Muscle of arm (tissue), 12 donors: Measurements from ENCODE around the gene DCTN3. TPM values are rescaled to one million over a fixed set of nuclear protein-coding genes. Genes with fewer than 3 reads are reported as not detected.
A peak's percentile ranks its signal among the peaks of the same experiment; 100 is the strongest.
"Not testable (repeated sequence)": the region's sequence is repeated elsewhere in the genome, so short reads cannot be mapped to it uniquely, and the experiment has no call there.

ENCODE experiments used
- DNase-seq: peaks from one replicate; pipeline ENCODE4 v3.0.0-alpha.2; 2013
- polyA plus RNA-seq, 12 donors: library from polyadenylated mRNA; unstranded; fragments of 120-200 nt; gene quantifications; one replicate each; pipeline ENCODE4 v1.2.1, GENCODE V29; 2013; ENCODE audit not compliant: insufficient read length in 12 of 12

The DCTN3 gene
- polyA plus RNA-seq, 12 donors, result 59.1 to 95.8 (median 62.5) TPM; not detected in 1

- no peak for DNase-seq
Observed at GRCh38 chr9:34651321-34651720, 31.0 kb upstream of the DCTN3 start.

DNA sequence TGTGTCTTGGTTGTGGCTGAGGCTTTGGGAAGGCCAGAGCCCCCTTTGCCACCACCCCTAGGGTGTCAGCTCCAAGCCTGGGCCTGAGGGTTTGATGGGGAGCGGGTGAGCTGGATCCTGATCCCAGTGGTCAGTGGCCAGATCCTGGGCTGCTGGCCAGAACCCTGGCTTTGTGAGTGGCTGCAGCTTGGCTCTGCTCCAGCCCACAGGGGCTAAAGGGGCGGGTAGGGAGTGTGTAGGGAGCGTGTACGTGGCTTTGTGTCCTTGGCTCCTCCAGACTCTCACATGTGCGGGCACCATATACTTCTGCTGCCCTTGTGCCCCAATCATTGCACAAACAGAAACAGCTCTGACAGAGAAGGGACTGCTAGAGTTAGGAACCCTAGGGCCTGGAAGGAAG lies 30.5 kb upstream of the DCTN3 start:
- no peak for DNase-seq

DNA sequence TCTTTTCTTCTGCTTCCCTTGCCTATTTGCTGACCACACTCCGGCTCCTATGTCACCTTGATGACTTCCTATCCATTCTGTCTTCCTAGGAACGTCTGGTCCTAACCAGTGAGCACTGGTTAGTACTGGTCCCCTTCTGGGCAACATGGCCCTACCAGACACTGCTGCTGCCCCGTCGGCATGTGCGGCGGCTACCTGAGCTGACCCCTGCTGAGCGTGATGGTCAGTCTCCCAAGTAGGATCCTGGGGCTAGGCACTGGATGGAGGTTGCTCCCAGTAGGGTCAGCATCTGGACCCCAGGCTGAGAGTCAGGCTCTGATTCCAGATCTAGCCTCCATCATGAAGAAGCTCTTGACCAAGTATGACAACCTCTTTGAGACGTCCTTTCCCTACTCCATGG lies 28.4 kb upstream of the DCTN3 start:
- no peak for DNase-seq

GRCh38 chr9:34647651-34648050 lies 27.4 kb upstream of the DCTN3 start:
- no peak for DNase-seq

DNA sequence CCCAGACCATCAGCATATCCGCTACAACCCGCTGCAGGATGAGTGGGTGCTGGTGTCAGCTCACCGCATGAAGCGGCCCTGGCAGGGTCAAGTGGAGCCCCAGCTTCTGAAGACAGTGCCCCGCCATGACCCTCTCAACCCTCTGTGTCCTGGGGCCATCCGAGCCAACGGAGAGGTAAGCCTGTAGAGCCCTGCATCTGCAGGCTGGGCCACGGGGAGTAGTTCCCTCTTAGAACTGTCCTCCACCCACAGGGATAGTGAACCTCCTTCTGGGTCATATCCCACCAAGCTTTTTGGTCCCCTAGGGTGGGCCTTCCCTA lies 26.7 kb upstream of the DCTN3 start:
- no peak for DNase-seq

- DNase-seq, result peak; percentile 88
Observed at GRCh38 chr9:34646211-34647083, 26.2 kb upstream of the DCTN3 start, which contains the start of gene GALT. Gene GALT, plus strand, starts transcription at chr9:34646675. Its CDS starts 30 bp downstream, at chr9:34646705.

- no peak for DNase-seq
Observed at GRCh38 chr9:34644766-34645314, 24.5 kb upstream of the DCTN3 start.

DNA sequence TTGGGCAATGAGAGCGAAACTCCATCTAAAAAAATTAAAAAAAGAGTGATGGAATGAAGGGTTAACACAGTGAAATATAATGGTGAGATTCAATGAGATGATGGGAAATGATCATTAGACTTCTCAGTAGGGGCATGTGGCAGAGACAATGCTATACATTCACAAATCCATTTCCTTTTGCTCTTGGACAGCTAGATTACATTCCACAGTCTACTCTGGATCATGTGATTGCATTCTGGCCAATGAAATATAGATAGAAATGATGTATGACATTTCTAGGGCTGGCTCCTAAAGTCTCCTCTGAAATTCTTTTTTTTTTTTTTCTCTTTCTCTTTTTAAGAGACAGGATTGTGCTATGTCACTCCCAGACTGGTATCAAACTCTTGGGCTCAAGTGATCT lies 22.4 kb upstream of the DCTN3 start:
- no peak for DNase-seq

GRCh38 chr9:34639322-34639721 lies 19.0 kb upstream of the DCTN3 start:
- not testable (repeated sequence) for DNase-seq

DNA sequence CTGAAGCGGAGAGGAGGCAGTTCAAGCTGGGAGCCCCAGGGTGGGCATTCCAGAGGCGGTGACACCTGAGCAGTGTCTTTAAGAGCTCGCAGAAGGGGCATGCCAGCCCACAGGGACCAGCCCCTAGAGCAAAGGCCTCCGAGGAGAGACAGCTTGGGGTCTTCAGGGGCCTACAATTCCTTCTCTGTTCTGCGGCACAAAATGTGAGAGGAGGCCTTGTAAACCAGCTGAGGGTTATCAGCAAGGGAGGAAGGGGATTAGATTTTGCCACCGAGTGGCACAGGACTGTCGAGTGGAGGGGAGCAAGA lies 17.8 kb upstream of the DCTN3 start:
- DNase-seq, result no peak

DNA sequence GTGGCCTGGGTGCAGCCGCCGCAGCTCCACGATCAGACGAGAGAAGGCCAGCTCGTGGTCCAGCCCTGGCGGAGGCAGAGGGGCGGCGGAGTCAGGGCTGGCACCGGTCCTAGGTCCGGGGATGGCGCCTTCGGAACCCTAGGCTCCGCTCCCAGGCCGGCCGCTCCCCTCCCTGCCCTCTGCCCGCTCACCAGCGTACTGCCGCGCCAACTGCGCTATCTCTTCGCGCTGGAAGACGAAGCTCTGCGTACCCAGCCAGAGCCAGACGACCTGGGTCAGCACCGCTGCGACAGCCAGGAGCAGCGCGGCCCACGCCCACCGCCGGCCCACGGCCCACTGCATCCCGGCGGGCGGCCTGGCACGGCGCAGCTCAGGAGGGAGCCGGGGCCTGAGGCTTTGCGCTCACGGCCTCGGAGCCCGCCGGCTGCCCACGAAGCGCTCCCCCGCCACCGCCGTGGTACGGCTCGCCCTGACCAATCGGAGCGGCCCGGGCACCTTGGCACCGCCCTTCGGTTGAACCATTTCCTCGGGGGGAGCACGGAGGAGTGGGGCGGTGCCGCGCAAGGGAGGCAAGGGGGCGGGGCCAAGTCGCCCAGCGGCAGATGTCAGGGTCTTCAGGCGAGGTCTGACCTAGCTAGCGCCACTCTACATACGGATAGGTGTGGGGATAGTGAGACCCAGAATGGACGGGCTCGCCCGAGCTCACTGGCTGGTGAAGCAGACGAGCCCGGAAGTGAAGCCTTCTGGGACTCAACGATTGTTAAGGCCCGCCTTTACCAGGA lies 17.3 kb upstream of the DCTN3 start, which contains the start of gene SIGMAR1:
Gene SIGMAR1, minus strand, starts transcription at position 432 of the 782 bp plus-strand sequence. Its CDS starts 90 bp downstream, at position 342.
- DNase-seq, result peak; percentile 91

- DNase-seq, result no peak
Observed at GRCh38 chr9:34636791-34637355, 16.6 kb upstream of the DCTN3 start.

- no peak for DNase-seq
Observed at GRCh38 chr9:34635556-34635955, 15.3 kb upstream of the DCTN3 start.

DNA sequence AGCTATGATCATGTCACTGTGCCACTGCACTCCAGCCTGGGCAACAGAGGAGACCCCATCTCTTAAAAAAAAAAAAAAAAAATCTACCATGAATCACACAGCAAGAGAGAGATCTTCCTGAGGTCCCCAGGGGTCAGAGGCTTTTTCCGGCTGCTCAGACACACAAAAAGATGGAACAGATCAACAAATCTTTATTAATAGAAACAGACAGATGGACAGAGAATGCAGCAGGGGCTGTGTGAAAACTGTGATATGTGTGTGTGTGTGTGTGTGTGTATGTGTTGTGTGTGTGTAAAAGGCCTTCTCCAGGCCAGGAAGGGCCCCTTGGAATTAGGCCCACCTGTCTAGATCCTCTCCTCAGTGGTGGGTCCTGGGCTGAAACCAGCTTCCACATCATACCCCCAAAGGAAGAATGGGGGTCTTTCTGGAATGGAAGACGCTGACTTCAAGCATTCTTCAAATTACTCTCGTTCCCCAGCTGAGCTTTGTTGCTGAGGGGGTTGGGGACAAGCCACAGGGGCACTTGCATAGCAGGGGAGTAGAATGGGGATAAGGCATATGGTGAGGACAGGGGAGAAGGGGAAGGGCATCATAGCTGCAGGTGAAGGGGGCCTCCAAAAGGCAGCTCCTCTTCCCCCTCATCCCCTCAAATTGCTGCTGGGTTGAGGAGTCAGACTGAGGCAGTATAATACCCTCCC lies 14.4 kb upstream of the DCTN3 start:
- no peak for DNase-seq

GRCh38 chr9:34633851-34634550 lies 13.7 kb upstream of the DCTN3 start:
- DNase-seq, result no peak

GRCh38 chr9:34633166-34633565 lies 12.9 kb upstream of the DCTN3 start:
- no peak for DNase-seq

GRCh38 chr9:34630402-34631154 lies 10.3 kb upstream of the DCTN3 start:
- no peak for DNase-seq

- no peak for DNase-seq
Observed at GRCh38 chr9:34629491-34629808, 9.2 kb upstream of the DCTN3 start.

DNA sequence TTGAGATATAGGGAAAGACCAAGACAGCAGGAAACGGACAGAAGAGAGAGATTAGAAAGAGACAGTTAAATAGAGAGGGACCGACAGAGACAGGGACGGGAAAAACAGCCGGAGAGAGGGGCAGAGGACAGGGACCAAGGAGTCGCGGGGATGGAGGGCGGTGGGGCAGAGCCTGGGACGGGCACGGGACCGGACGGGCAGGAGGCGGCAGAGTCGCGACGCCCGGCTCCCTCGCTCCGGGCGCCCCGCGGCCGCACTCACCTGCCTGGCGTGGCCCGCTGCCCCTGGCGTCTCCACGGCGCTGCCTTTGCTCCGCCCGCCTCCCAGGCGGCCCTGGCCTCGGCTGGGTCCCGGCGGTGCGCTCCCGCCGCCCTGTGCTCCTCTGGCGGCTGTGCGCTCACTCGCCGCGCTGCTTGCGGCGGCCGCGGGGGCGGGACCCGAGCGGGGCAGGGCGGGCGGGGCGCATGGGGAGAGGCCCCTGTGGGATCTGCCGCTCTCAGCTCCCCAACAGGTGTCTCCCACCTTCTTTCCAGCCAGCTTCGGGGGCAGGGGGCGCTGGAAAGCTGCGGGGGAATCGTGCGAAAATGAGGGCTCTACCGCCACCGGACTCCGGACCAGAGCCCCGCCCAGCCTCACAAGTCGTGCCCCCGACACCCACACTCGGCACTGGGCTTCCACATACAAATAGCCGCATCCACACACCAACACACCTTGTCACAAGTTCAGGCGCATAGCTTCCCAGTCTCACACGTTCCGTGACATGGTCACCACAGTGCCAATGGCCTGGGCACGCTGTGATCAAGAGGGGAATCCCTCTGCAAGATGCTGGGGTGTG lies 8.6 kb upstream of the DCTN3 start, which contains the start of gene ARID3C:
Gene ARID3C, minus strand, starts transcription at position 411 of the 835 bp plus-strand sequence. CDS start 1,052 bp downstream, outside the sequence.
- DNase-seq, result no peak
